Measurements from ENCODE around the gene ZNF280B. TPM values are rescaled to one million over a fixed set of nuclear protein-coding genes. Genes with fewer than 3 reads are reported as not detected.
"Not testable (repeated sequence)": the region's sequence is repeated elsewhere in the genome, so short reads cannot be mapped to it uniquely, and the experiment has no call there.

Gene ZNF280B
- total RNA-seq, 1 donor from 2014 or later, result 7.3 TPM

DNA sequence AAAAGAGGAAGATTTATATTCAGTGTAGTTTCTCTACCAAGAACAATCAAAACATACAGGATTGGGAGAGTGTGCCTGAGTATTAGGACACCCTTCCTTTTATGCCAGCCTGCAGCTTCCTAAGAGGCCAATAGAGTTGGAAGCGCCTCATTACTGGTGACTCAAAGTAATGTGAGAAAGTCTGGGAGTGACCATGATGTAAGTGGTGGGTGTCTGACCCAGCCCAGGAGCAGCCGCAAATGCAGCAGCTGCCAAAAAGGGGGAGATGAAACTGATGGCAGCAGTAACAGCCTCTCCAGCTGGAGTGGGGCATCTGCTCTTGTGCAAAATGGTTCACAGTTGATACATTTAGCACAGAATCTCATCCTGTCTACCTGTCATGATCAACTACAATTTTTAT is 62.0 kb downstream of the ZNF280B start:
- peaks cover 79% of the 10 kb centered on the region for H3K27me3 Mint-ChIP-seq (ENCODE audit: low read depth)
- no peaks in the 10 kb centered on the region for H3K4me1 Mint-ChIP-seq
- no peak overlapping the region for H3K4me3 Mint-ChIP-seq
- TF ChIP-seq CTCF (conservative IDR thresholded peaks at IDR 0.05), result no peak
- no peak for DNase-seq (ENCODE audit: low read depth, low spot score)
- H3K36me3 Mint-ChIP-seq (ENCODE audit: low read depth), result no peaks in the 10 kb centered on the region
- peaks cover 3% of the 10 kb centered on the region for H3K9me3 Mint-ChIP-seq
- H3K27ac Mint-ChIP-seq (ENCODE audit: unreplicated experiment), result no peak overlapping the region

DNA sequence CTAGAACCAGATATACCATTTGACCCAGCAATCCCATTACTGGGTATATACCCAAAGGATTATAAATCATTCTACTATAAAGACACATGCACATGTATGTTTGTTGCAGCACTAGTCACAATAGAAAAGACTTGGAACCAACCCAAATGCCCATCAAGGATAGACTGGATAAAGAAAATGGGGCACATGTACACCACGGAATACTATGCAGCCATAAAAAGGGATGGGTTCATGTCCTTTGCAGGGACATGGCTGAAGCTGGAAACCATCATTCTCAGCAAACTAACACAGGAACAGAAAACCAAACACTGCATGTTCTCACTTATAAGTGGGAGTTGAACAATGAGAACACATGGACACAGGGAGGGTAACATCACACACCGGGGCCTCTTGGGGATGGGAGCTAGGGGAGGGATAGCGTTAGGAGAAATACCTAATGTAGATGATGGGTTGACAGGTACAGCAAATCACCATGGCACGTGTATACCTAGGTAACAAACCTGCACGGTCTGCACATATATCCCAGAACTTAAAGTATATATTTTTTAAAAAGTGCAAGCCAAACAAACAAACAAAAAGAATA is 64.4 kb downstream of the ZNF280B start:
- peaks cover 75% of the 10 kb centered on the region for H3K27me3 Mint-ChIP-seq (ENCODE audit: low read depth)
- H3K27ac Mint-ChIP-seq (ENCODE audit: unreplicated experiment); H3K9me3 Mint-ChIP-seq; H3K36me3 Mint-ChIP-seq (ENCODE audit: low read depth); H3K4me3 Mint-ChIP-seq; H3K4me1 Mint-ChIP-seq; DNase-seq (ENCODE audit: low read depth, low spot score): not testable (repeated sequence)

GRCh38 chr22:22442928-22443709 is 65.4 kb downstream of the ZNF280B start:
- Mint-ChIP-seq H3K27ac (ENCODE audit: unreplicated experiment) (no peak overlapping the region), H3K4me1 (no peaks in the 10 kb centered on the region), H3K36me3 (ENCODE audit: low read depth) (no peaks in the 10 kb centered on the region), H3K27me3 (ENCODE audit: low read depth) (peaks cover 75% of the 10 kb centered on the region), H3K4me3 (no peak overlapping the region), H3K9me3 (peaks cover 6% of the 10 kb centered on the region)
- no peak for TF ChIP-seq CTCF (conservative IDR thresholded peaks at IDR 0.05)
- no peak for DNase-seq (ENCODE audit: low read depth, low spot score)

GRCh38 chr22:22441626-22442025 is 66.9 kb downstream of the ZNF280B start:
- peaks cover 75% of the 10 kb centered on the region for H3K27me3 Mint-ChIP-seq (ENCODE audit: low read depth)
- H3K9me3 Mint-ChIP-seq; DNase-seq (ENCODE audit: low read depth, low spot score); H3K36me3 Mint-ChIP-seq (ENCODE audit: low read depth); H3K27ac Mint-ChIP-seq (ENCODE audit: unreplicated experiment); H3K4me3 Mint-ChIP-seq; H3K4me1 Mint-ChIP-seq: not testable (repeated sequence)

DNA sequence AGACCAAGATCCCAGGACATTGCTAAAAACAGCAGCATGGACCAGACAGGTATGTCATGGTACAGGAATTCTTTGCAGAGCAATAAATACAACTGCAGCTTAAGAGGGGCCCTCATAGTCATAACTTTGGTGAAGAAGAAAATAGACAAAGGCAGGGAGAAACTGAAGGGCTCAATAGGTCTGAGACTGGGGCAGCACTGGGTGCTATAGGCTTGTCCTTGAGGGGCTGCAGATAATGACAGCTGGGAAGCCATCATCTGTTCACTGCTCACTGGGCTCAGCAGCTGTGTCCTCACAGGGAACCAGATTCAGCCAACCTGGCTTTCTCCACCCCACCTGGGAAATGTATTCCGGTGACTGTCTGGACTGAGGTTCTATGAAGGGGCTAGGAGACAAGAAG is 68.4 kb downstream of the ZNF280B start:
- Mint-ChIP-seq H3K27ac (ENCODE audit: unreplicated experiment) (no peak overlapping the region), H3K36me3 (ENCODE audit: low read depth) (no peaks in the 10 kb centered on the region), H3K4me1 (no peaks in the 10 kb centered on the region), H3K4me3 (no peak overlapping the region), H3K27me3 (ENCODE audit: low read depth) (peaks cover 74% of the 10 kb centered on the region), H3K9me3 (peaks cover 6% of the 10 kb centered on the region)
- TF ChIP-seq CTCF (conservative IDR thresholded peaks at IDR 0.05), result no peak
- DNase-seq (ENCODE audit: low read depth, low spot score), result no peak

Other genes with a start within 250 kb of the ZNF280B start
- not detected in 2 replicates for gene ZNF280A, start 11.5 kb upstream of the ZNF280B start, total RNA-seq
- gene PRAME, start 50.5 kb upstream of the ZNF280B start, total RNA-seq, result 0.21 and 0.52 TPM in 2 replicates
- gene GGTLC2, start 135.9 kb upstream of the ZNF280B start, total RNA-seq, result not detected in 2 replicates

All from neural crest cell (in vitro differentiated cells).